Right lobe of liver (tissue), 6 donors: ENCODE results near the gene CLDN10. TPM values are rescaled to one million over a fixed set of nuclear protein-coding genes. Genes with fewer than 3 reads are reported as not detected.

Experiments
- ATAC-seq, 4 donors: fragments of 200-7000 bp; cut with Tn5 transposase; one replicate each; pipeline ENCODE4 v1.9.1; 2020; ENCODE audit warnings: mild to moderate bottlenecking in 4 of 4, moderate library complexity in 4 of 4
- DNase-seq, 3 donors: peaks; one replicate each; pipeline ENCODE4 v3.0.0-alpha.2; 2020
- H3K27ac ChIP-seq, 3 donors: fragments of 200-600 bp; one replicate each; pipeline ENCODE4 v1.8.0; 2022
- H3K27me3 ChIP-seq, 2 donors: fragments of 200-600 bp; one replicate each; pipeline ENCODE4 v1.8.0; 2022
- H3K36me3 ChIP-seq, 4 donors: fragments of 200-600 bp; sonication (generic) in 1 of 4; one replicate each; pipeline versions ENCODE4 v1.5.1 to v1.8.0; 2017 to 2022; ENCODE audit warnings: control low read depth in 1 of 4
- H3K4me1 ChIP-seq, 4 donors: fragments of 200-600 bp; sonication (generic) in 1 of 4; one replicate each; pipeline versions ENCODE4 v1.5.1 to v1.8.0; 2017 to 2022; ENCODE audit warnings: control low read depth in 1 of 4
- H3K4me3 ChIP-seq, 3 donors: fragments of 200-600 bp; one replicate each; pipeline ENCODE4 v1.8.0; 2022
- H3K9me3 ChIP-seq, 4 donors: fragments of 200-600 bp; sonication (generic) in 1 of 4; one replicate each; pipeline versions ENCODE4 v1.5.1 to v1.8.0; 2017 to 2022; ENCODE audit warnings: control low read depth in 1 of 4
- POLR2A ChIP-seq: fragments of 450-650 bp; IDR thresholded peaks from one replicate; pipeline ENCODE4 v1.6.1; 2017; ENCODE audit warnings: antibody characterized with exemption, mild to moderate bottlenecking
- WGBS: methylation state at CpG from one replicate; pipeline ENCODE4 v1.1.6; 2018; ENCODE audit warnings: low coverage, low lambda C conversion rate; ENCODE audit not compliant: insufficient coverage; ENCODE audit errors: missing lambda C conversion rate; 5-methylcytosine and 5-hydroxymethylcytosine counted together
- intact Hi-C, 2 donors: fragments of 100-400 bp; cut with DNase I; formaldehyde crosslinking; loops; one replicate each; pipeline versions ENCODE4 v1.11.2 to v1.14.1; 2022
- total RNA-seq, 6 experiments: library from RNA; depleted of rRNA in 2 of 6; stranded (reverse); fragments of >200 nt in 2 of 6; fragmentation: NEBNext Ultra II Directional in 3 of 6; extraction: Animal tissue kit (Norgen Biotek cat#: 25700) in 3 of 6; gene quantifications; one replicate each; pipeline versions ENCODE4 v1.1.0 to v1.2.4, GENCODE V29; 2016 to 2023
- TF ChIP-seq, protein P1 (sequence below), 4 donors: fragments of 200-600 bp in 3 of 4; fragments of 450-650 bp in 1 of 4; IDR thresholded peaks; one replicate each; pipeline versions ENCODE4 v1.5.1 to v1.8.0; 2016 to 2022; ENCODE audit warnings: antibody characterized with exemption in 4 of 4, mild to moderate bottlenecking in 2 of 4
- donor health status: DM: no; HTN: yes; CAD: no.
- donor health status: DM: no; HTN: no; CAD: no.
- donor health status: DM: no; HTN: no; CAD: no.
- donor health status: DM: no; HTN: yes; CAD: no.
- donor health status: DM: no; HTN: yes; CAD: no.

CLDN10 gene
- total RNA-seq, 6 experiments from 2014 or later = 1.1 to 2.0 (median 1.5) TPM

DNA sequence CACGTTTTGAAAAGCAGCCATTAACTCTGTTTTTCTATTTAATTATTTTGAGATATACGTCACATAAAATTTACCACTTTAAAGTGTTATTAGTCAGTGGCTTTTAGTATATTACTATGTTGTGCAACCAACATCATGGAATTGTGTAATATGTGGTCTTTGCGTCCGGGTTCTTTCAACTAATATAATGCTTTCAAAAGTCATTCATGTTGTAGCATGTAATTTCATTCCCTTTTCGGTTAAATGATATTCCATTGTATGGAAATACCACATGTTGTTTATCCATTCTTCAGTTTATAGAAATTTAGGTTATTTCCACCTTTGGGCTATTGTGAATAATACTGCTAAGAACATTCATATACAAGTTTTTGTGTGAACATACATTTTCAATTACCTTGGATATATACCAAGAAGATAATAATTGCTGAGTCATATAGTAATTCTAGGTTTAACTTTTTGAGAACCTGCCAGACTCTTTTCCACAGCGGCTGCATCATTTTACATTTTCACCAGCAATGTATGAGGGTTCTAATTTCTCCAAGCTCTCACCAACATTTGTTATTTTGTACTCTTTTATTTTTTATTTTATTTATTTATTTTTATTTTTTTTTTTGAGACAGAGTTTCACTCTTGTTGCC lies 28.1 kb upstream of the CLDN10 start:
- H3K27ac ChIP-seq = no peak overlapping the region
- TF ChIP-seq, protein P1, sequence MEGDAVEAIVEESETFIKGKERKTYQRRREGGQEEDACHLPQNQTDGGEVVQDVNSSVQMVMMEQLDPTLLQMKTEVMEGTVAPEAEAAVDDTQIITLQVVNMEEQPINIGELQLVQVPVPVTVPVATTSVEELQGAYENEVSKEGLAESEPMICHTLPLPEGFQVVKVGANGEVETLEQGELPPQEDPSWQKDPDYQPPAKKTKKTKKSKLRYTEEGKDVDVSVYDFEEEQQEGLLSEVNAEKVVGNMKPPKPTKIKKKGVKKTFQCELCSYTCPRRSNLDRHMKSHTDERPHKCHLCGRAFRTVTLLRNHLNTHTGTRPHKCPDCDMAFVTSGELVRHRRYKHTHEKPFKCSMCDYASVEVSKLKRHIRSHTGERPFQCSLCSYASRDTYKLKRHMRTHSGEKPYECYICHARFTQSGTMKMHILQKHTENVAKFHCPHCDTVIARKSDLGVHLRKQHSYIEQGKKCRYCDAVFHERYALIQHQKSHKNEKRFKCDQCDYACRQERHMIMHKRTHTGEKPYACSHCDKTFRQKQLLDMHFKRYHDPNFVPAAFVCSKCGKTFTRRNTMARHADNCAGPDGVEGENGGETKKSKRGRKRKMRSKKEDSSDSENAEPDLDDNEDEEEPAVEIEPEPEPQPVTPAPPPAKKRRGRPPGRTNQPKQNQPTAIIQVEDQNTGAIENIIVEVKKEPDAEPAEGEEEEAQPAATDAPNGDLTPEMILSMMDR (IDR thresholded peaks at IDR 0.05) = no peak
- TF ChIP-seq POLR2A = no peak
- ATAC-seq = no peak
- no peaks in the 10 kb centered on the region for H3K4me1 ChIP-seq
- H3K9me3 ChIP-seq = no peaks in the 10 kb centered on the region
- H3K36me3 ChIP-seq = no peaks in the 10 kb centered on the region
- 51% methylated on average over 6 of the region's 6 CpGs for WGBS
- no peaks in the 10 kb centered on the region for H3K27me3 ChIP-seq
- H3K4me3 ChIP-seq = no peak overlapping the region
- no peak for DNase-seq
- intact Hi-C loops = no loop called here

DNA sequence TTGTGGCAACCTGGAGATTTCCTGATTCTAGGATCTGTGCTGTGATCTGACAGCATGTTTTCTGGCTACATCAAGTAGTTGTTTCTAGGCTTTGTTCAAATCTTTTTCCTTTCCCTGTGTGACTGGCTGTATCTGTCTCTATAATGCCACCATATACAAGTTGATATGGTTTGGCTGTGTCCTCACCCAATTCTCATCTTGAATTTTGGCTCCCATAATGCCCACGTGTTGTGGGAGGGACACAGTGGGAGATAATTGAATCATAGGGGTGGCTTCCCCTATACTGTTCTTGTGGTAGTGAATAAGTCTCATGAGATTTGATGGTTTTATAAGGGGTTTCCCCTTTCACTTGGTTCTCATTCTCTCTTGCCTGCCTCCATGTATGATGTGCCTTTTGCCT lies 24.6 kb upstream of the CLDN10 start:
- no peaks in the 10 kb centered on the region for H3K9me3 ChIP-seq
- H3K36me3 ChIP-seq = no peaks in the 10 kb centered on the region
- ATAC-seq (no peak), DNase-seq (no peak)
- no peak overlapping the region for H3K27ac ChIP-seq
- WGBS = 33% methylated on average over 1 of the region's 1 CpG
- intact Hi-C loops = no loop called here
- TF ChIP-seq POLR2A = no peak
- TF ChIP-seq, protein P1 (IDR thresholded peaks at IDR 0.05) = no peak
- H3K4me1 ChIP-seq = no peaks in the 10 kb centered on the region
- H3K27me3 ChIP-seq = no peaks in the 10 kb centered on the region
- no peak overlapping the region for H3K4me3 ChIP-seq

DNA sequence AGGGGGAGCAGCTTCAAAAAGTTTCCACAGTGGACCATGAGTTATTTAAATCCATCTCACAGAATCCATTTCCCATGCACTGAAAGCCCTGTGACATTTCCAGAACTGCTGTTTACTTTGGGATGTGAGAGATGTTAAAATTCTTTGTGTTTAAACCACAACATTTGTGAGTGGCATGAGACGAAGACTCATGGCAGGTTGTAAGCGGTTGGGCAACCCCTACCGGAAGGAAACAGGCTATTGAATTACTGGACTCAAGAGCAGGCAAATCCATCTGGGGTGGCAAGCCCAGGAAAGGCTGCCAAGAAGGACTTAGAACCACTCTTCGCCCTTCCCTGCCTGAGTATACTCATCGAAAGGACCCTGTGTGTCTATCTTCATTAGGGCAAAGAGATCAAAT lies 22.3 kb upstream of the CLDN10 start:
- Histone ChIP-seq H3K4me1 (peaks cover 0 to 3% (median 0%) of the 10 kb centered on the region in 4 donors), H3K36me3 (no peaks in the 10 kb centered on the region), H3K9me3 (no peaks in the 10 kb centered on the region), H3K27me3 (no peaks in the 10 kb centered on the region), H3K27ac (no peak overlapping the region), H3K4me3 (no peak overlapping the region)
- 51% methylated on average over 5 of the region's 5 CpGs for WGBS
- DNase-seq (no peak), ATAC-seq (no peak)
- intact Hi-C loops = loop anchor here in 1 of 2 donors (10.0 kb wide), 1 partner anchor 75 kb away; no protein-coding TSS in a partner anchor
- TF ChIP-seq POLR2A = no peak
- TF ChIP-seq, protein P1 (IDR thresholded peaks at IDR 0.05) = no peak

DNA sequence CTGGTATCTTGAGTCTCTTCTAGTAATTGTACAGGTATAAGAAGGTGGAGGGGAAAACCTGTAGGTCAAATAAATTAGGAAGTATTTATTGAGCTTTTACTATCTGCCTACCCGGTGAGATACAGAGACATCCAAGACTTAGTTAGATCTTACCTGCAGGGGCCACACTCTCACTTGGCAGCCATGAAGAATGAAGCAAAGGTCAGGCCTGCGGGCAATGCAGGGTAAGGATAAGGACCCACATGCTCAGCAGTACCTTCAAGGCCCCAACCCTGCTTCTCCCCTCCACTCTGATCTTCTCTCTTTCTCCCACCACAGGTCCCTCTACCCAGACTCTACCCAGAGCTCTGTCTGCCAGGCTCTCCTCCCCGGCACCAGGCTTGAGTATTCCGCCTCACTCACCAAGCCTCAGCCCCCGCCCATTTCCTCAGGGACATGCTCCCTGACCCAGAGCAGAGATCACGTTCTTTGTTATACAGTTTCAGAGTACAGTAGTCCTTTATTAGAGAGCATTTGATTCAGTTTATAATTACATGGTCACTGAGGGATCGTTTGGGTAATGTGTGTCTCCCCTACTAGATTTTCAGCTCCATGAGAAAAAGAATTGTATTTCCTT lies 18.9 kb upstream of the CLDN10 start:
- no peak overlapping the region for H3K27ac ChIP-seq
- DNase-seq (no peak), ATAC-seq (peak in 2 of 4 donors; percentile 12 to 21)
- H3K4me3 ChIP-seq = no peak overlapping the region
- WGBS = 62% methylated on average over 6 of the region's 7 CpGs
- peaks cover 0 to 8% (median 0%) of the 10 kb centered on the region in 4 donors for H3K4me1 ChIP-seq
- intact Hi-C loops = loop anchor here in 1 of 2 donors (10.0 kb wide), 1 partner anchor 71 kb away; no protein-coding TSS in a partner anchor
- no peaks in the 10 kb centered on the region for H3K36me3 ChIP-seq
- no peaks in the 10 kb centered on the region for H3K27me3 ChIP-seq
- no peak for TF ChIP-seq POLR2A
- TF ChIP-seq, protein P1 (IDR thresholded peaks at IDR 0.05) = no peak
- H3K9me3 ChIP-seq = no peaks in the 10 kb centered on the region
